NCI-H748 treated with DMSO at 0.1 percent for 48 hours (cell line): ENCODE results near the gene PPARA.
"Not testable (repeated sequence)": the region's sequence is repeated elsewhere in the genome, so short reads cannot be mapped to it uniquely, and the experiment has no call there.

Experiments
- DNase-seq: peaks from one replicate; lab custom pipeline; 2025; lab: John Stamatoyannopoulos, UW

Gene PPARA

DNA sequence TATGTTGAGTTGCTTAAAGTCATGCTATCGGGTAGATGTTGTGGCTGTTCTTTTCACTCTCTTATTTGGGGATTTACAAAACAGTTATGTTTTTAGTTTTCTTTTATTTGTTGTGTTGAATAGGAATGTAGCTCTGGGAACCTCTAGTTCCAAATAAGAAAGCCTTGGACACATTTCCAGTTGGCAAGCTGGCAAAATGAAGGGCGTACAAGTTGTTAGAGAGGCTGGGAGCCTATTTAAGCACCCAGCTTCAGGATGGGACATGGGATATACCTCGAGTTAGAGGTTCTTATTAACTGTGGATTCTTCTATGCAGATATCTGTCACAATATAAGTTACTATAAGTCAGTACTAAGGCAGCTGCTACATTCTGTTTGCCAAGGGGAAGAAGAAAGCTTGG lies 22.8 kb downstream of the PPARA start:
- no peak for DNase-seq

DNA sequence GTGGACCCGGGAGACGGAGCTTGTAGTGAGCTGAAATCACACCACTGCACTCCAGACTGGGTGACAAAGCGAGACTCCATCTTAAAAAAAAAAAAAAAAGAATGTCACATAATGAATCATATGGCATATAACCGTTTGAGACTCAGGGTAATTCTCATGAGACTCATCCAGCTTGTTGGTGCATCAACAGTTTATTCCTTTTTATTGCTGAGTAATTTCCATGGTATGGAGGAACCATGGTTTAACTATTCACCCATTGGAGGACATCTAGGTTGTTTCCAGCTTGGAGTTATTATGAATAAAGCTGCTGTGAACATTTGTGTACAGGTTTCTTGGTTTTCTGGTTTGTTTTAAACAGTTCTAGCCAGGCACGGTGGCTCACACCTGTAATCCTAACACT lies 25.3 kb downstream of the PPARA start:
- no peak for DNase-seq

DNA sequence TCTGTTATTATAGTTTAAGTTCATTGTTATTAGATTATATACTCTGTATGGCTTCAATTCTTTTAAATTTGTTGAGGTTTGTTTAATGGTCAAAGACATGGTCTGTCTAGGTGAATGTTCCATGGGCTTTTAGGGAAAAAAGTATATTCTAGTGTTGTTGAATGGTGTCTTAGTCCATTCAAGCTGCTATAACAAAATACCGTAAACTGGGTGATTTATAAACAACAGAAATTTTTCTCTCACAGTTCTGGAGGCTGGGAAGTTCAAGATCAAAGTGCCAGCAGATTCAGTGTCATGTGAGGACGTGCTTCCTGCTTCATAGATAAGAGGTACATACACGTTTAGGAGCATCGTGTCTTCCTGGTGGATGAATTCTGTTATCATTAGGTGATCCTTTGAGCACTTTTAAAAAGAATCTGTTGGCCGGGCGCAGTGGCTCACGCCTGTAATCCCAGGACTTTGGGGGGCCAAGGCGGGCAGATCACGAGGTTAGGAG lies 26.2 kb downstream of the PPARA start:
- no peak for DNase-seq

DNA sequence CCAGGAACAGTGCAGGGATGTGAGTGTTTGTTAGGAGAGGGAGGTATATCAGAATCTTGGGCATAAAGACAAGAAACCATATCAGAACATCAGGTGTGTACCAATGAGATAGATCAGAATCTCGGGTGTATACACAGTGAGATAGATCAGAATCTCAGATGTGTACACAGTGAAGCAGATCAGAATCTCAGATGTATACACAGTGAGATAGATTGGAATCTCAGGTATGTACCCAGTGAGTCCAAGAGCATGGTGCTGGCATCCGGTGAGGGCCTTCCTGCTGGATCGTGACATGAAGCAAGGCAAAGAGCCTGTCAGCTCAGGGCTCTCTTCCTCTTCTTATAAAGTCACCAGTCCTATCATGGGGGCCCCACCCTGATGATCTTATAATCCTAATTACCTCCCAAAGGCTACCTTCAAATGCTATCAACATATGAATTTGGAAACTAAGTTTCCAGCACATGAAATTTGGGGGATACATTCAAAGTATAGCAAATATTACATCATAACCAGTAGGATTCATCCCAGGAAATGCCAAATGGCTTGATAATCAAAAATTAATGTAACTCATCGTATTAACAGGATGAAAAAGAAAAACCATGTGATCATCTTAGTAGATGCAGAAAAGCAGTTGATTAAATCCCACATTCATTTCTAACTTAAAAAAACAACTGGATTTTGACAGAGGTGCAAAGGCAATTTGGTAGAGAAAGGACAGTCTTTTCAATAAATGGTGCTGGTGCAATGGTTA lies 28.6 kb downstream of the PPARA start:
- DNase-seq = no peak

DNA sequence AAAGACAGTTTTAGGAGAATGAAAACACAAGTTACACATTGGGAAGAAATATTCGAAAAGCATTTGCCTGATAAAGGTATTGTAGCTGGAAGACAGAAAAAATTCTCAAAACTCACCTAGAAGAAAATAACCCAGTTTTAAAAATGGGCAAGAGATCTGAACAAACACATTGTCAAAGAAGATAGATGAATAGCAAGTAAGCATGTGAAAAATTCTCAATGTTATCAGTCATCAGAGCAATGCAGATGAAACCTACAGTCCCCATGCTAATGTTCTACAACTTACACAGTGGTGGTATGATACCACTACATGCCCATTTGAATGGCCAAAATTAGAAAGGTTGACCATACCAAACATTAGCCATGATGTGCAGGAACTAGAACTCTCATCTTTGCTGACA lies 29.4 kb downstream of the PPARA start:
- DNase-seq = no peak

DNA sequence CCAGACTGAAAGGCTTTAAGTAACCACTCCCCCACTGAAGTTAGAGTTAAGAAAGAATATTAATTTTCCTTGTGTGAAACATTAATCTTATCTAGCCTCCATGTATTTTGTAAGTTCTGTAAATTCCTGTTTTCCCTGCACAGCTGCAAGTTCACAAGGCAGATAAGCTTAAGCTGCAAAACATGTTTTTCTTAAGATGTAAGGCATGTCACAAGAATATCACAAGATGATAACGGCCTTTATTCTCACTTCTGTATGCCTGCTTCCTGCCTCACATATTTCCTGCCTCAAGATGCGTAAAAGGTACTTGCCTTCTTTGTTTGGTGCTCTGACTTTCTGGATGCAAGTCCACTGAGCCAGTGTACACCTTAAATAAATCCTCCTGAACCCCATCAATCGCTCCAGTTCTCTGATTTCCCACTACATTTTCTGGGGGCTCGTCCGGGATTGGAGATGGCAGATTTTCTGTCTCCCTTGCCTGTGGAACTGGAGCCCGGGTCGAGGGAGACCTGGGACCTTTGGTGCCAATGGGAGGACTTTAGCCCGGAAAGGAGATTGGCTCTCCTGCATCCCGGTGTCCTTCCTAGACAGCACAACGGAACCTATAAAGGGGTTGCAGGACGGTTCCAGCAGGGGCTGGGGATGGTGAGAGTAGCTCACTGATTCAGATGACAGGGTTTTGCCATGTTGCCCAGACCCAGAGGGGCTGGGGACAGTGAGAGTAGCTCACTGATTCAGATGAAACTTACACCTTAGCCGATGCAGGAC lies 30.2 kb downstream of the PPARA start:
- no peak for DNase-seq

DNA sequence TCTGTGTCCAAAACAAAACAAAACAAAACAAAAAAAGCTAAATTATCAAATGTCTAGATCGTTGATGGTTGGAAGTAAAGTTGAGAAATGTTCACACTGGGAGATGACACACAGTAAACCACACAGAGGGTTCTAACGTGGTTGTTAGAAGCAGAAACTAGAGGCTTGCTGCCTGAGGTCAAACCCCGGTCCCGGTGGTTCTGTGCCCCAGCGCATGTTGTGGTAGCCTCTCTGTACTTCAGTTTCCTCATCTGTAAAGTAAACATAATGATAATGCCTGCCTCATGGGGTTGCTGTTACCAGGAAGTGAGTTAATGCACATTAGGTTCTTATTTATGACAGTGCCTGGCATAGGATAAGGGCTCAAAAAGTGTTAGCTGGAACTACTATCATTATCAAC lies 33.4 kb downstream of the PPARA start:
- DNase-seq = no peak

DNA sequence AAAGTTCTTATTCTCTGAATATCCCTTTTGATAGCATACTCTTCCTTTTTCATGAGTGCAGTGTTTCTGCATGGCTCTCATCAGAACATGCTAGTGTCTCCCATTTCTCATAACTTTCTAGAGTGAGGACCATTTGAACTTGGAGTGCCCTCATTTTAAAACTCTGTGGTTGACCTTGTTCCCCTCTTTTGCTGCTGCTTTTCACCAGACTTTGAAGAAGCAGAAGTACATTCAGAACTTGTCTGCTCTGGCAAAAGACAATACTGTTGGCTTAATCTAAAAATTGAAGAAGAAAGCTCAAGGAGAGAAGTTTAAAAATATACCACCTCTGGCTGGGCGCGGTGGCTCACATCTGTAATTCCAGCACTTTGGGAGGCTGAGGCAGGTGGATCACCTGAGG lies 35.0 kb downstream of the PPARA start:
- DNase-seq = no peak

DNA sequence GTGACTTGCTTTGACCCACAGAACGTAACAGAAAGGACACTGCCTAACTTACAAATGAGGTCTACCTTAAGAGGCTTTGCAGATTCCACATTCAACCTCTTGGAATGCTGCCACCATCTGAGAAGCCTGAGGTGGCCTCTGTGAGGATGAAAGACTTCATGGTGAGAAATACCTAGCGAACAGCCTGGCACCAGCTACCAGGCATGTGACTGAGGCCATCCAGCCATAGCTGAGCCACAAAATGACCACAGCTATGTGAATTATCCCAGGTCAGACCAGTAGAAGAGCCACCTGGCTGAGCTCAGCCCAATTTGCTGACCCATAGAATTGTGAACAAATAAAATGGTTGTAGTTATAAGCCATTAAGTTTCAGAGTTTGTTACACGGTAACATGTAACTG lies 37.5 kb downstream of the PPARA start:
- no peak for DNase-seq

DNA sequence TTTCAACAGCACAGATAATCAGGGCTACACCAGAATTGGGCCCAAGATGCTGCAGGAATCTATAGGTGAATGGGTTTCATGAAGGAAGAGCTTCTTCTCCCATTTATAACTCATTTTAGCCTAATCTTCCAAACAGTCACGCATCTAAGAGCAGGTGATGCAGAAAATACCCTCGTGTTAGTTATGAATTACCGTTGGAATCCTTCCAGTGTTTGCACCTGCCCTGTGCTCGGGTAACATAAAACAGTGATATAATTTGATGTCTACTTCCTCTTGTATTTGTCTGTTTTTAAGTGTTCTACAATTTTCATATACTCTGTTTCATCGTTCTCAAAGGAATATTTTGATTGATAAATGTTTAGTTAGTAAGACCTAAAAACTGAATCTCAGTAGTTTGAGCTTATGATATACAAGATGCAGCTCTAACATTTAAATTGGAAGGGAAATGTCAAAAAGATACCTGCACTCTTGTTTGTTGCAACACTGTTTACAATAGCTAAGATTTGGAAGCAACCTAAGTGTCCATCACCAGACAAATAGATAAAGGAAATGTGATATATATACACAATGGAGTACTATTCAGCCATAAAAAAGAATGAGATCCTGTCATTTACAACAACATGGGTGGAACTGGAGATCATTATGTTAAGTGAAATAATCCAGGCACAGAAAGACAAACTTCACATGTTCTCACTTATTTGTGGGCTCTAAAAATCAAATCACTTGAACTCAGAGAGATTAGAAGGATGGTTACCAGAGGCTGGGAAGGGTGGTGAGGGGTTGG lies 42.1 kb downstream of the PPARA start:
- DNase-seq = no peak

DNA sequence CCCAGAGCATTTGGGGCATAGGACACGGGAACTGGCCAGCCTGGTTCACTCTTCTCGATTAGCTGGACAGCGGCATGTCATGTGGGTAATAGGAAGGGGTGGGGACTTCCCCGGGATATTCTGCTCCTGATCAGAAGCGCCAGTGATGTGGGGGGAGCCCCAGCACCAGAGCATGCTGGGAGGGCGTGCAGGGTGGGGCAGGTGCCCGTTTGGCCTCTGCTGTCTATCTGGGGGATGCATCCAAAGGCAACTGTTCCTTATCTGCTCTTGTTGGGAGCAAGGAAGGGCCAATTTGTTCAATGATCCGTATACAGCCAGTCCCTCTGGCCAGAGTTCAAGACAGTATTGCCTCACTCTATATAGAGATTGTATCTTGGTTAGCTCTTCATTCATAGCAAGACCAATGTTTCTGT lies 43.6 kb downstream of the PPARA start:
- DNase-seq = no peak

DNA sequence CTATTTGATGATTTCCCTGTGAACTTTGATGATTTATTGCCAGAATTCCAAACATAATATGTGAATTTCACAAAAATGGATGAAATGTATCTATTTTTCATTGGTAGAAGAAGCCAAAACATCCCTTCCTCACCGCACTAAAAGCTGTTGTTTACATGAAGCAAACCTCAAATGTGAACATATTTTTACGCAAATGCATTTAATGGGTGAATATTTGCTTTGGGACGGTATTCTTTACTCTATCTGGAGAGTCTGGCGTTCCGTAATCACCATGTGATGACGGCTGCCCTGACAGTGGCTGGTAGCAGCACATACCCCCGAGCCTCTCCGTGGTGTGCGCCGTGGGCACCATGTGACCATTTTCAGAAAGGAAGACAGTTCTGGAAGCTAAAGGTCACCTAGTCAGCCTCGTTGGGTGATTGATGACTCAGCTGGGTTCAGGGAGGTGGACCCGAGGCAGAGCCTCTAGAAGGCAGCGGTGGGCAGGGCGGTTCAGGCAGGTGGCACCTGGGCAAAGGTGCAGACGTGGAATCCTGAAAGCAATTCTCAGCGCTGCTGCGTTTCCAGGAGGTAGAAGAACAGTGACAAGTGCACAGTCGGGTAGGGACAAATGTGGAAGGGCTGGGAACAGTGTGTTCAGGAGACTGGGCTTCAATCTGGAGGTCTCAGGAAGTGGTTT lies 45.3 kb downstream of the PPARA start:
- DNase-seq = no peak

DNA sequence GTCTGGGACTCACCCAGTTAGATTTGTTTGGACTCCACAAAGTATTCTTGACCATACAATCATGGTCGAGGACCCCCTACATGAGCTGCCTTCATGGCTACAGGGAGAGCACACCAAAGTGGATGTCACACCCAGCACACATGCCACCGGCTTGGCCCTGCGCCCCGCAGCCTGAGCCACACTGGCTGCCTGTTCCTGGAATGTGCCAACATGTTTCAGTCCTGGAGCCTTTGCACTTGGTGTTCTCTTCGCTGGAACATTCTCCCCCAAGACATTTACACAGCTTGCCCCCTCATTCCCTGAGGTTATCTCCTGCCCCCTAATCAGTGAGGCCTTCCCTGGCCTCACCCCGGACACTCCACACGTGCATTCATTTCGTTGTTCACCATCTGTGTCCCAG lies 46.0 kb downstream of the PPARA start:
- no peak for DNase-seq

DNA sequence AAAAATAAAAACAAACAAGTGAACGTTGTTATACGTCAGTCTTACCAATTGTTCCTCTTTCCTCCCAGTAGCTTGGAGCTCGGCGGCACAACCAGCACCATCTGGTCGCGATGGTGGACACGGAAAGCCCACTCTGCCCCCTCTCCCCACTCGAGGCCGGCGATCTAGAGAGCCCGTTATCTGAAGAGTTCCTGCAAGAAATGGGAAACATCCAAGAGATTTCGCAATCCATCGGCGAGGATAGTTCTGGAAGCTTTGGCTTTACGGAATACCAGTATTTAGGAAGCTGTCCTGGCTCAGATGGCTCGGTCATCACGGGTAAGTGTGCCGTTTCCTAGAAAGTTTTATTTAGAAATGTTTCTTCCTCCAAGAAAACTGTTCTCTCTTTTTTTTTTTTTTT lies 47.9 kb downstream of the PPARA start:
- DNase-seq = no peak

DNA sequence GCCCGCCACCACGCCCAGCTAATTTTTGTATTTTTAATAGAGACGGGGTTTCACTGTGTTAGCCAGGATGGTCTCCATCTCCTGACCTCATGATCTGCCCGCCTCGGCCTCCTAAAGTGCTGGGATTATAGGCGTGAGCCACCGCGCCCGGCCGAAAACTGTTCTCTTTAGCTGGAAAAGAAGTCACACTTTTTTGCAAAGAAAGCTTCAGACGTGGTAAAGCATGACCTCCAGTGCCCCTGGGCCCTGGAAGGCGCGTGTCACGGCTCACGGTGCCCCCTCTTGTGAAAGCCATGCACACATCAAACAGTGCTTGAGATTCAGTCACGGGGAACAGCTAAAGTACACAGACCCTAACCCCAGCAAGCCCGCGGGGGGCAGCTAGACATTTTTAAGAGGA lies 48.5 kb downstream of the PPARA start:
- not testable (repeated sequence) for DNase-seq

DNA sequence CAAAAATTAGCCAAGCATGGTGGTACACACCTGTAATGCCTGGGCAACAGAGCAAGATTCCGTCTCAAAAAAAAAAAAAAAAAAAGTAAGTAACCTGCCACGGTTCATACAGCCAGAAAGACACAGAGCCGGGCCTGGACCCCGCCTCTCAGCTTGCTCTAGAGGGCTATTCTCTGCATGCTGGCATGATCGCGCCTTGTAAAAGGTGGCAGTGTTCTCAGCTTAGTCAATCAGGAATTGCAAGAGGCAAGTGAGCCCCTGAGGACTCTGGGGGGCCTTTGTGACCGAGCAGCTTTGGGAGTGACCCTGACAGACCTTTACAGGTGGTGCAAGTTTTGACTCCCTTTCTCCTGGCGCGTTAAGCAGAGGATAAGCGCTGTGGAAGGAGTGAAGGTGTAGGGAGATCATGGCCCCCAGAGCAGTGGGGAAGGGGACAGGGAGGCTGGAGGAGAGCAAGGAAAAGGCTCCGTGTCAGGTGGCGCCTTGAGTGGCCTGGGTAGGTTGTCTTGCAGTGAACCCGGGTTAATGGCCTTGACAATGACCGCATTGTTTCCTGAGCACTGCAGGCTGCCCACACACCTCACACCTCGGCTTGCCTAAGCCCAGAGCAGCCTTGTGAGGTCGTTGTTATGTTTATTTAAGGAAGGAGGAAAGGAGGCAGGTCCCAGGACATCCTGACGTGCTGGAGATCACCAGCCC lies 50.9 kb downstream of the PPARA start:
- no peak for DNase-seq

DNA sequence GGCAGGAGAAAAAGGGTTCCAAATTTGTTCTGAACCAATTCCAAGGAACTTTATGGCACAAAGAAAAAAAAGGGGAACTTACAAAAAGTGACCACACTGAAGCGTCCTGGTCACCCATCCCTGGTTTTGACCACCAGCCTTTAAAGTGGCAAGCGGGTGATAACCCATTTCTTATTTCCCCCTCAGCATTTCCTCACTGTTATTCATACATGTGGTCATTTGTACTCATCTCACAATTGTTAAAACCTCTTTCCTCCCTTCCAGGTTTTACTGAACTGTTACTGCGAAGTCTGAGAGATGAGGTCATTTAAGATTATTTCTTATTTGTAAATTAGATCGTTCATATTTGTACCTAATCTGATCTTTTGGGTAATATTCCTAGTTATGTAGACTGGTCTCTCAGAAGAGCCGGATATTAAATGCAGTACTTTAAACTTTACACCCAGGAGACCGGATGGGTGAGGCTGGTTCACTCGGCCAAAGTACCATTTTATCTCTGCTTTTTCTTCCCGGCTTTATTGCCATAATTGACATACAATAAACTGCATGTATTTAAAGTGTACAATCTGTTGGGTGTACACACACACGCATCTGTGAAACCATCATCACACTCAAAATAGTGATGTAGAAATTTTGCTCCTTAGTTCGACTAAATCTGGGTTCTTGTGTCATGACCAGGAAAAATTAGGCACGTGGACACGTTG lies 52.7 kb downstream of the PPARA start:
- DNase-seq = no peak

DNA sequence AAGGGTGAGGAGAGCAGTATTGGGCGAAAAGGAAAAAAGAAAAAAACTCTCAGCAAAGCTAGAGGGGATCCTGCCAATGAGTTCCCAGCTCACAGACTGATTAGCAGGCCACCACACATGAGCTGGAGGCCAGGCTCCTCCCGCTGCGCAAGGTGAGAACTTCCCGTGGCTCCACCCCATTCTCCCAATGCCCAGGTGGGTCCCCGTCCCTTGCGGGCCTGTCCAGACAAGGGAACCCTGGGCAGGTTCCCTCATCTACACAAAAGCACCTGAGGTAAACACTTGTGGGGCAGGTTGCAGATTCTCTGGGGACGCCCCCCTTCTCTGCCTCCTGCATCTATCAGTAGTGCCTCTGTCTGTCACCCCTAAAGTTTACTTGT lies 53.3 kb downstream of the PPARA start:
- no peak for DNase-seq

DNA sequence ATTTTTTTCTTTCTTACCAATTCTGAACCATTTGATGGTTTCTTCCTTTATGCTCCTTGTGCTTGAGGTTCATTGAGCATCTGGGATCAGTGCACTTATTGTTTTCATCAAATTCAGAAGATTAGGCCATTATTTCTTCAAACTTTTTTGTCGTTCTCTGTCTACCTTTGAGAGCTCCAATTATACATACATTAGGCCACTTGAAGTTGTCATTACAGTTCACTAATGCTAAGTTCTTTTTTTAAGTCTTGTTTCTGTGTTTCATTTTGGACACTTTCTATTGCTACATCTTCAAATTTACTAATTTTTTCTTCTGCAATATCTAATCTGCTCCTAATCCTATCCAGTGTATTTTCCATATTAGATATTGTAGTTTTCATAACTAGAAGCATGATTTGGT lies 58.9 kb downstream of the PPARA start:
- DNase-seq = no peak

DNA sequence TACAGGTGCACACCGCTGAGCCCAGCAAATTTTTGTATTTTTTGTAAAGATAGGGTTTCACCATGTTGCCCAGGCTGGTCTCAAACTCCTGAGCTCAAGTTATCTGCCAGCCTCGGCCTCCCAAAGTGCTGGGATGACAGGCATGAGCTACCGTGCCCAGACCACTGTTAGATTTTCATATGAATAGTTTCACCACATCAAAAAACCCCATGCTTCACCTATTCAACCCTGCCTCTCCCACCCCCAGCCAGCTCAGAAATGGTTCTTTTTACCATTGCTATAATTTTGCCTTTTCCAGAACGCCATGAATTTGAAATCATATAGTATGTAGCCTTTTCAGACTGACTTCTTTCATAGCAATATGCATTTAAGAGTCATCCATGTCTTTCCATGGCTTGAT lies 61.9 kb downstream of the PPARA start:
- DNase-seq = no peak

DNA sequence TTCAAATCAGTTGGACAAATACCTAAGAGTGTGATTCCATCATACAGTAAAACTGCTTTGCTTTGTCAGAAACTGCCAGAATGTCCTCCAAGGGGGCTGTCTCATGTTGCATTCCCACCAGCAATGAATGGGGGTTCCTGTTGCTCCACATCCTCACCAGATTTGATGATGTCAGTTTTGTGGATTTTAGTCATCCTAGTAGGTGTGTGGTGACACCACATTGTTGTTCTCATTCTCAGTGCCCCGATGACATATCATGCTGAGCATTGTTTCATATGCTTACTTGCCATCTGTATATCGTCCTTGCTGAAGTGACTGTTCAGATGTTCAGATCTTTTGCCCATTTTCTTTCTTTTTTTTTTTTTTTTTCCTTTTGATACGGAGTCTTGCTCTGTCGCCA lies 62.7 kb downstream of the PPARA start:
- no peak for DNase-seq
